Aorta (tissue), 5 donors: ENCODE results near the gene CFAP251. TPM values are rescaled to one million over a fixed set of nuclear protein-coding genes. Genes with fewer than 3 reads are reported as not detected.

Experiments used
- ATAC-seq: fragments of 200-7000 bp; cut with Tn5 transposase; one replicate; pipeline ENCODE4 v1.9.1; 2022; ENCODE audit warnings: moderate library complexity; ENCODE audit not compliant: low FRiP score
- DNase-seq, 2 donors: peaks; one replicate each; pipeline ENCODE4 v3.0.0-alpha.2; 2020
- H3K27ac ChIP-seq, 2 donors: one replicate each; pipeline ENCODE4 v1.5.1; 2013; ENCODE audit warnings: low read length in 2 of 2, mild to moderate bottlenecking in 2 of 2, moderate library complexity in 2 of 2, control low read depth in 1 of 2, inconsistent platforms in 1 of 2, low read depth in 1 of 2
- H3K27me3 ChIP-seq, 2 donors: one replicate each; pipeline ENCODE4 v1.6.1; 2013; ENCODE audit warnings: control low read depth in 1 of 2, low read length in 1 of 2, mild to moderate bottlenecking in 1 of 2, moderate library complexity in 1 of 2; ENCODE audit not compliant: insufficient read depth in 2 of 2, control insufficient read depth in 1 of 2
- H3K36me3 ChIP-seq, 2 donors: one replicate each; pipeline ENCODE4 v1.6.1; 2013; ENCODE audit warnings: control low read depth in 1 of 2, low read length in 1 of 2, mild to moderate bottlenecking in 1 of 2; ENCODE audit not compliant: insufficient read depth in 2 of 2, control insufficient read depth in 1 of 2
- H3K4me1 ChIP-seq, 2 donors: one replicate each; pipeline ENCODE4 v1.6.1; 2013; ENCODE audit warnings: low read length in 2 of 2, control low read depth in 1 of 2, mild to moderate bottlenecking in 1 of 2, moderate library complexity in 1 of 2; ENCODE audit not compliant: insufficient read depth in 2 of 2, control insufficient read depth in 1 of 2
- H3K4me3 ChIP-seq, 2 donors: one replicate each; pipeline ENCODE4 v1.5.1; 2013; ENCODE audit warnings: low read length in 2 of 2, control low read depth in 1 of 2, mild to moderate bottlenecking in 1 of 2
- H3K9me3 ChIP-seq: one replicate; pipeline ENCODE4 v1.6.1; 2013; ENCODE audit warnings: mild to moderate bottlenecking, low read length; ENCODE audit not compliant: control insufficient read depth
- WGBS, 2 donors: extraction: QIAGEN DNeasy Blood & Tissue Kit; methylation state at CpG; one replicate each; pipeline ENCODE4 v1.1.7; 2013; 5-methylcytosine and 5-hydroxymethylcytosine counted together
- intact Hi-C, 2 donors: fragments of 100-400 bp; cut with DNase I; formaldehyde crosslinking; loops; one replicate each; pipeline versions ENCODE4 v1.14.2 to v1.15.0; 2022
- polyA plus RNA-seq, 2 donors: library from polyadenylated mRNA; stranded (reverse); fragments of 200-250 nt; gene quantifications; one replicate each; pipeline ENCODE4 v1.2.3, GENCODE V29; 2013
- total RNA-seq, 2 donors: library from RNA; stranded (reverse); fragmentation: NEBNext Ultra II Directional; extraction: Animal tissue kit (Norgen Biotek cat#: 25700); gene quantifications; one replicate each; pipeline ENCODE4 v1.2.1, GENCODE V29; 2021
- donor health status: healthy with polysubstance abuse.
- donor health status: Bipolar disorder and iron deficiency.
- donor health status: DM: no; HTN: no; CAD: no.
- donor health status: DM: no; HTN: no; CAD: no.
- donor health status: DM: yes; HTN: yes; CAD: no.

The CFAP251 gene
- total and polyA plus RNA-seq, 4 donors: 0.88 to 3.9 (median 2.2) TPM

- Histone ChIP-seq H3K27ac (no peak overlapping the region), H3K4me3 (no peak overlapping the region), H3K9me3 (no peaks in the 10 kb centered on the region), H3K4me1 (peaks cover 1 to 6% of the 10 kb centered on the region in 2 donors), H3K36me3 (no peaks in the 10 kb centered on the region), H3K27me3 (no peaks in the 10 kb centered on the region)
- DNase-seq (no peak), ATAC-seq (no peak)
- WGBS, 2 donors: 6 to 7% methylated on average over 9 of the region's 9 CpGs
- intact Hi-C loops: no loop called here
Measured at GRCh38 chr12:121996050-121996944, 77.9 kb downstream of the CFAP251 start.

GRCh38 chr12:121996945-121997612 is 78.7 kb downstream of the CFAP251 start:
- Histone ChIP-seq H3K4me3 (no peak overlapping the region), H3K4me1 (peaks cover 1 to 6% of the 10 kb centered on the region in 2 donors), H3K36me3 (no peaks in the 10 kb centered on the region), H3K27ac (no peak overlapping the region), H3K27me3 (no peaks in the 10 kb centered on the region), H3K9me3 (no peaks in the 10 kb centered on the region)
- WGBS, 2 donors: 70 to 71% methylated on average over 13 of the region's 13 CpGs
- DNase-seq: no peak
- ATAC-seq: no peak
- intact Hi-C loops: no loop called here

- WGBS, 2 donors: 94 to 95% methylated on average over 17 of the region's 17 CpGs
- peak in 1 of 2 donors; percentile 31 for DNase-seq
- intact Hi-C loops: no loop called here
- Histone ChIP-seq H3K36me3 (no peaks in the 10 kb centered on the region), H3K4me1 (peaks cover 2 to 3% of the 10 kb centered on the region in 2 donors), H3K27ac (no peak overlapping the region), H3K4me3 (no peak overlapping the region), H3K27me3 (no peaks in the 10 kb centered on the region), H3K9me3 (no peaks in the 10 kb centered on the region)
- no peak for ATAC-seq
Measured at GRCh38 chr12:122001466-122002209, 83.2 kb downstream of the CFAP251 start.

GRCh38 chr12:122003651-122004611 is 85.5 kb downstream of the CFAP251 start:
- Histone ChIP-seq H3K4me3 (no peak overlapping the region), H3K27ac (peak overlapping the region; percentile 71 to 97), H3K9me3 (no peaks in the 10 kb centered on the region), H3K27me3 (no peaks in the 10 kb centered on the region), H3K4me1 (peaks cover 0 to 2% of the 10 kb centered on the region in 2 donors), H3K36me3 (no peaks in the 10 kb centered on the region)
- DNase-seq (peak; percentile 48 to 62), ATAC-seq (peak; percentile 16)
- 33 to 35% methylated on average over 28 of the region's 28 CpGs for WGBS, 2 donors
- intact Hi-C loops: no loop called here

- Histone ChIP-seq H3K27me3 (no peaks in the 10 kb centered on the region), H3K4me3 (no peak overlapping the region), H3K36me3 (no peaks in the 10 kb centered on the region), H3K4me1 (peaks cover 0 to 2% of the 10 kb centered on the region in 2 donors), H3K27ac (peak overlapping the region; percentile 71 to 97), H3K9me3 (no peaks in the 10 kb centered on the region)
- DNase-seq: peak; percentile 51 to 67
- ATAC-seq: peak; percentile 16
- intact Hi-C loops: loop anchor here in 1 of 2 donors (5.0 kb wide), 1 partner anchor 37 kb away; no protein-coding TSS in a partner anchor
- 3 to 4% methylated on average over 12 of the region's 12 CpGs for WGBS, 2 donors
Measured at GRCh38 chr12:122004633-122005071, 86.3 kb downstream of the CFAP251 start.

- no peaks in the 10 kb centered on the region for H3K9me3 ChIP-seq
- H3K4me3 ChIP-seq: no peak overlapping the region
- H3K27ac ChIP-seq: peak overlapping the region in 1 of 2 donors; percentile 22
- peaks cover 0 to 2% of the 10 kb centered on the region in 2 donors for H3K4me1 ChIP-seq
- intact Hi-C loops: loop anchor here in 1 of 2 donors (5.0 kb wide), 1 partner anchor 38 kb away; no protein-coding TSS in a partner anchor
- ATAC-seq: no peak
- DNase-seq: peak; percentile 12 to 48
- no peaks in the 10 kb centered on the region for H3K36me3 ChIP-seq
- 86 to 87% methylated on average over 11 of the region's 11 CpGs for WGBS, 2 donors
- no peaks in the 10 kb centered on the region for H3K27me3 ChIP-seq
Measured at GRCh38 chr12:122005252-122005776, 86.9 kb downstream of the CFAP251 start.

- DNase-seq (peak; percentile 36 to 38), ATAC-seq (no peak)
- no peaks in the 10 kb centered on the region for H3K27me3 ChIP-seq
- H3K4me1 ChIP-seq: peaks cover 0 to 2% of the 10 kb centered on the region in 2 donors
- no peak overlapping the region for H3K4me3 ChIP-seq
- no peaks in the 10 kb centered on the region for H3K9me3 ChIP-seq
- intact Hi-C loops: loop anchor here in 1 of 2 donors (5.0 kb wide), 1 partner anchor 39 kb away; no protein-coding TSS in a partner anchor
- no peaks in the 10 kb centered on the region for H3K36me3 ChIP-seq
- no peak overlapping the region for H3K27ac ChIP-seq
- 92 to 93% methylated on average over 24 of the region's 24 CpGs for WGBS, 2 donors
Measured at GRCh38 chr12:122006186-122006926, 88.0 kb downstream of the CFAP251 start.
